ENCODE measurements around the gene SLX4.

SLX4 gene

DNA sequence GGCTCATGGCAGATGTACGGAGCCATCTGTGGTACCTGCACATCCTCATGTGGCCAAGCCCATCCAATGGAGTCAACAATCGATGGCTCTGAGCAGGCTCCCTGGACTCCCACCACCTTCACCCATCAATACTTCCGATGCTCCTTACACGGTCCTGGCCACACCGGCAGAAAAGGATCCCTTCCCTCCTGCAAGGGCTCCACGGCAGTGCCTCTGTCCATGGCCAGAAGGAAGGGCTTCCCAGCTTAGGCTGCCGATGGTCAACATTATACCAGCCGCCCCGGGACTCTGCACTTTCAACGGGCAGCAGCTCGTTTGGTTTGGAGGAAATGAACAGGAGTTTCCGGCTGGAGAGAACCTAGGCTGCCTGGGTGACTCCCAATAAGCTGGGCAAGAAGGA, 13.2 kb downstream of the SLX4 start:
- DNase-seq, result no peak

DNA sequence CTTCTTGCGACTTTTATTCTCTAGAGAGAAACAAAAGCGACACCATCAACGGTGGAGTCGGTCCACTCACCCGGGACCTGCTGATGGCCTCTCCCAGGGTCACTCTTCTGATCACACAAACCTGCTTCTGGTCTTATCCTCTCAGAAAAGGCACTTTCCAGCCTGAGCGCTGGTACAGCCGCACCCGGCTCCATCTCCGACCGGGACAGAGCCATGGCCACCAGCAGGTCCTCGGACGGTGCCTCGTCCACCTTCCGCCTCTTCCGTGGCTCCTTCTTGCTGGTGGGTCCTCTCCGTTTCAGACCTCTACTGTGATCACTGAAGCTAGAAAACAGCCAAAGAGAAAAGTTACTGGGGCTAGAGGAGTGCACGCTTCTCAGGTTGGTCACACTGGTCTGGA, 13.7 kb downstream of the SLX4 start:
- DNase-seq, result no peak

DNA sequence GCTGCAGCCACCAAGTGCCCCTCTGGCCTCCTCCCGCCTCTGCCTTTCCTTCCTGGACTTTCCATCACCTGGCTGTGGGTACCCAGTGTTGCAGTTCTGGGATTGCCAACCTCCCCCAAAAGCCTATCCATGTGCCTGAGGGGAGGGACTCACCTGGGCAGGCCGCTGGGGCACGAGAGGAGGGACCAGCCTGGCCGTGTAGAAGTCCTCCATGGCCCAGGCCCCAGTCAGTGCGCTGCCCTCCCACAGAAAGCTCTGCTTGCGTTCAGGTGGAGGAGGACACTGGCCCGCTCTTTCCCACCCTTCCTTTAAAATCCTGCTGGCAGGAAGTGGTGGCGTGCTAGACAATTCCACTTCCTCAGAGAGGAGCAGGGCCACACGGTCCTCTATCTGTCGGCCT, 14.2 kb downstream of the SLX4 start:
- no peak for DNase-seq

- no peak for DNase-seq
Measured at GRCh38 chr16:3596101-3596861, 15.1 kb downstream of the SLX4 start.

DNA sequence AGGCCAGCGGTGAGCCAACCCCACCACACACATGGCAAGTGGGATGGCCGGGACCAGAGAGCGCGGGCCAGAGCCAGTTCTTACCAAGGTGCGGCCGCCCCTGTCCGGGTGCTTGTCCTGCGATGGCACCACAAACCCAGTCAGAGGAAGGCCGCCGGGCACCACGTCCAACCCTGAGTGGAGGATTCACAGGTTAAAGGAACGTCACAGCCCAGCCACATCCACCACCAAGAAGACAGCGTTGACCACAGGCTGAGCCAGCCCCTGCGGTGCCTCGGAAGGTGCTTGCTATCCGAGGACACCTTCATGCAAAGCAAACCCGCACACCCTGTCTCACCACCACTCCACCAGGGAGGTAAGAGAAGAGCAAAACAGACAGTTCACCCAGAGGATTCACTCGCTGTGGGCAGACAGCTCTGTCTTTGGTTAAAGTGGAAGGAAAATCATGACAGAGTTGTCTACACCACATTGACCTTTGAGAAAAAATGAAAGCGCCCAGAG, 15.8 kb downstream of the SLX4 start:
- DNase-seq, result no peak

GRCh38 chr16:3595110-3595486, 16.3 kb downstream of the SLX4 start:
- no peak for DNase-seq

GRCh38 chr16:3594316-3595109, 16.9 kb downstream of the SLX4 start:
- no peak for DNase-seq

DNA sequence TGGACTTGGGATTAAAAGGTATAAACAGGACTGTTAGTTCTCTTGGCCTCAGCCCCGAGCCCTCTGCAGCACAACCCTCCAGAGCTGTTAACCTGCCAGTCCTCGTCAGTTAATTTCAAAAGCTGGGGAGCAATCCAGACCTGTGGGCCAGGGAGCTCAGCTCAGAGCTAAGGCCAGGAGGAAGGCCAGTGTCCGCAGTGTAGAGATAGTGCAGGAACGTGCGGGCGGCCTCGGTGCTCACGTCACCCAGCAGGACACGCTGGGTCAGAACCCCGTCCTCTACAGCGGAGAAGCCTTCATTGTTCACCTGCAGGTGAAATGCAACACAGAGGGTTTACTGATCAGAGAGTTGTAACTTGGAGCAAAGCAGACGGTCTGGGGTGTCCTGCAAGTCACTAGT, 18.8 kb downstream of the SLX4 start:
- DNase-seq, result no peak

- no peak for DNase-seq
Measured at GRCh38 chr16:3591991-3592390, 19.4 kb downstream of the SLX4 start.

GRCh38 chr16:3591436-3591803, 20.0 kb downstream of the SLX4 start:
- DNase-seq, result no peak

DNA sequence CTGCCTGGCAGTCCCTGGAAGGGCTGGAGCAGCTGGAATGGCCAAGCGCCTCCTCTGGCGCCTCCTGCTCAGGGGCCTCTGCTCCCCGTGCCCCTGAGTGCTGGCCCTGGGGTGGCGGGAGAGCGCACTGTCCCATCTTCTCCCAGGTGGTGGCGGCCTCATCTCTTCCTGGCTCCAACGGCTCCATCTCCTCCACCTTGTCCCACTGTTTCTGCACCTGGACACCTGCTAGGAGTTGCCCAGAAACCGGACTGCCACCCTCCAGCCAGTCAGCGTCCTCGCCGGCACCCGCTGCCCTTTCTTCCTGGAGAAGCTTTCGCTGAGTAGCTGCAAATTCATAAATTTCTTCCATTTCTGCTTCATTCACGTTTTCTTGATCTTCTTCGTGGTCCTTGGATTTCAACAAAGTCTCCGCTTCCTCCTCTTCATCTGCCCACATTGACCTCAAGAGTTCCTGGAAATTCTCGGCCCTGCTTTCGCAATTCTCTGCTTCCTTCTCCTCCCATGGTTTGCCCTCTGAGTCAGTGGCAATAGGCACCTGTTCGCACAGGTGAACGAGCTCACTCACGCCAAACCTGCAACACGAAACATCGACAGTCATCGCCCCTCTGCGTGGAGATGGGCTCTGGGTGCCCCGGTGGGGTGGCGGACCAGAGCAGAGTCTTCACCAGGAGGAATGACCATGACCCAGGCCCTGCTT, 20.5 kb downstream of the SLX4 start:
- DNase-seq, result no peak

DNA sequence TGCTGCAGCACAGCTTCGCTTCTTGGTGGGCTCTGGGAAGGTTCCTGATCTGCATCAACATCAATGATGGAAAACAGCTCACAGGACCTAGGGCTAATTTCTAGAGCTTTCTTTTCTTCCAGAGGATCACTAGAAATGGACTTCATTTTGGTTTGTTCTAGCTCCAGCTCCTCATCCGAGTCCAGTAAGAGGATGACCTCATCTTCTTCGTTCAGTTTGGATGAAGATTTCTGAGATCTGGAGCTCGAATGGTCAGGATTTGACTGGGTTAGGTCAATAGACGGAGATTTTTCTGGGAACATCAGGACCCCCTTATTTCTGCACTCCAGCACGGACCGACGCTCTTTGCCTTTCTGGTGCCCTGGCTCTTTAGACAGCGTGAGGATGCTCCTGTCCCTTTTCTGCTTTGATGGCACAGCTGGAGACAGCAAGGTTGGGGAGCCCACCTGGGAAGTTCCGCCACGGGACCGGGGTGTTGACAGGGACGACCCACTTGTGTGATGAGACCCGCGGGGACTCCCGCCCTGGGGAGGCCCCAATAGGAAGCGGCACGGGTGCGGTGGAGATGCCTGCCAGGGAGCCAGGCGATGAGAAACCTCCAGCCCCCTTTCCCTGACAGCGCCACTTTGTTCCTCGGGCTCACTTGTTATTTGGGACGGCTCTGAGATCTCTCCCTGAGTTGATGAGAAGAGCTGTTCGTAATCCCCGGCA, 21.3 kb downstream of the SLX4 start:
- DNase-seq, result no peak

GRCh38 chr16:3589441-3589921, 21.9 kb downstream of the SLX4 start:
- no peak for DNase-seq

DNA sequence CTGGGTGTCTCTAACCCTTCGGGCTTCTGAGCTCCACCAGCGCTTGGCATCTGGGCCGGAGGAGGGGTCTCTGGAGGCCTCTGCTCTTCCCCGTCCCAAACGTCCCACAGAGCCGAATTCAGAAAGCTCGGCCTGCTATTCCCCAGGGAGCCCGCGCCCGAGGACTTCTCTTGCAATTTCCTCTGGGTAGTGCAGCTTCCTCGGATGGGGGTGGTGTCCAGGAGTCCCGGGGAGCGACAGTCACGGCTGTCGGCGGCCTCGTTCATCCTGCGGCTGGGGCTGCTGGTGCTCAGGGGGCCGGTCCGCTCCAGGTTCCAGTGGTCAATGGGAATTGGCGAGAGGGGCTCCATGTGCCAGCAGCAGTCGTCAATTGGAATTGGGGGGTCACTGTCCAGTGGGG, 22.4 kb downstream of the SLX4 start:
- DNase-seq, result no peak

- no peak for DNase-seq
Measured at GRCh38 chr16:3587547-3588110, 23.8 kb downstream of the SLX4 start.

- DNase-seq, result no peak
Measured at GRCh38 chr16:3584412-3584811, 27.0 kb downstream of the SLX4 start.

DNA sequence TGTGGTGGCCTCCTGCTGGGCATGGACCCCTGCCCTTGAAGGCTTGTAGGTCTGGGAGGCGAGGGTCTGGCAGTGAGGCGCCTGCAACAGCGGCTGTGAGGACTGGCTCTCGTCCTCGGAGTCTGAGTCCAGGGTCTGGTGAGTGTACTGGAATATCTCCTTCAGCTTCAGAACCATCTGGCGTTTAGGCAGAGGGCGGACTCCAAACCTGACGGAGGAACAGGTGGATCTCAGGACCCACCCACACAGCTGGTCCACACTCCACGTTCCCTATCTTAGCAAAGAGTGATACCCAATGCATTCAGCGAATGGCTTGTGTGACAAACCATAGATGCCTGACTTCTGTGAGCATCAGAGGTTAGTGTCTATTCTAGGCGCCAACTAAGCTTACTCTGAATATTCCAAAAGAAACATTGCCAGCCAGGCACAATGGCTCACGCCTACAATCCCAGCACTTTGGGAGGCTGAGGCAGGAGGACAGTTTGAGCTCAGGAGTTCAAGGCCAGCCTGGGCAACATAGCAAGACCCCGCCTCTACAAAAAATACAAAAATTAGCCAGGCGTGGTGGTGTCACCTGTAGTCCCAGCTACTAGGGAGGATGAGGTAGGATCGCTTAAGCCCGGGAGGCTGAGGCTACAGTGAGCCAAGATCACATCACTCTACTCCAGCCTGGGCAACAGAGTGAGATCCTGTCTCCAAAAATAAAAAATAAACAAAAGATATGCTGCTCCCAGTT, 27.9 kb downstream of the SLX4 start:
- no peak for DNase-seq

DNA sequence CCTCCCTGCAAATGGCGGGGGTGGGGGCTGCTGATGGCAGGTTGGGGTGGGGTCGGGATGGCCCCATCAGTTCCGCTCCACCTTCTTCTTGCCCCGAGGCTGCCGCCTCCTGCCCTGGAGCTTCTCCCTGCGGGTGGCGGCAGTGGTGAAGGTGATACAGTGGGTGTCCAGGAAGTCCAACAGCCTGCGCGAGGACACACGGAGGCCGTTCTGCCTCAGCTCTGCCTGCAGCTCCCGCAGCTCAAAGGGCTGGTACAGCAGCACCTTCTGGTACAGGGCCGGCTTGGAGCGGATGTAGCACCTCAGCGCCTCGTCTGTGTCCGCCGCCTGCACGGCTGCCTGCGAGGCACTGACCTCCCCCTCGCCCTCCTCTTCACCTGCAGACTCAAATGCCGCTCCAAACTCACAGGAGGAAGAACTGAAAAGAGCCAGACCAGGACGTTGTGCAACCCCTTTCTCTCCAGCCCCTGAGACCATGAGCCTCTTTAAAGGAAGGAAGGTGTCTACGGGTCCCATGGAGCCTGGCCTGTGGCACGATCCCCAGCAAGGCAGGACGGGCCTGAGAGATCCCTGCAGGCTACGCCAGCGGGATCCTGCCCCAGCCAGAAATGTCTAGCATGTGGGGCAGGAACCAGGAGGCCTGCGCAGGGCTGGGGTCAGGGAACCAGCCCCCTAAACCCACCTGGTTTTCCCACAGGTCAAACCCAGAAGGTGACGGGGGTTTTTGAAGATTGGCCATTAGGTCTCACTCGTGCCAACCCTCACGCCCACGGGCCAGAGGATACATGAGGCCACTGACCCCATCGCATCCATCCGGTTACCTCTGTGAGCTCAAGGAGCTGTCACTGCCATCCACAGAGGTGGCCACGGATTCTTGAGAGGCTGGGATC, 28.9 kb downstream of the SLX4 start:
- DNase-seq, result no peak

DNA sequence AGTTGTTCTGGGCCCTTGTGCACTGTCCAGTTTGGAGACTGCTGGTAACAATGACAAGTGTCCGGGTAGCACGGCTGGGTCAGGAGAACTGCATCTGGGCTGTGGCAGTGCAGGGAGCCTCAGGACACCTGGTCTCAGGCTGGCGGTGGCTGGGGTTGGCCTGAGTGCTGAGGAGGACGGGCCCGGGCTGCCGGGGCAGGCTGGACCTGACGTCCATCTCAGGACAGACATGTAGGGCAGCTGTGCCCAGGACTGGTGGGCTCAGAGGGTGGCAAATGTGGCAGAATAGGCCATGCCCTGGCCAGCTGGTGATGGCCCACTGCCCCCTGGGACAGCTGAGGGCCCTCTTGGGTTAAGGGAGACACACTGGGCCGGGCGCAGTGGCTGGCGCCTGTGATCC, 30.0 kb downstream of the SLX4 start:
- no peak for DNase-seq

GRCh38 chr16:3580686-3581085, 30.7 kb downstream of the SLX4 start:
- peak; percentile 31 for DNase-seq

GRCh38 chr16:3580251-3580651, 31.2 kb downstream of the SLX4 start:
- peak; percentile 21 for DNase-seq

All from fibroblast of skin of right biceps (primary cell).